Kidney glomerular epithelial cell (primary cell): ENCODE measurements around the gene RBPMS2.

Experiments used
- DNase-seq: peaks from one replicate; lab custom pipeline; 2025; lab: John Stamatoyannopoulos, UW

The RBPMS2 gene

GRCh38 chr15:64720188-64720587, 55.2 kb downstream of the RBPMS2 start:
- no peak for DNase-seq

- DNase-seq: no peak
These were observed 57.5 kb downstream of the RBPMS2 start for GRCh38 chr15:64717735-64718495.

- no peak for DNase-seq
These were observed 58.3 kb downstream of the RBPMS2 start for GRCh38 chr15:64717130-64717529.

- no peak for DNase-seq
These were observed 58.9 kb downstream of the RBPMS2 start for GRCh38 chr15:64716452-64716851.

- DNase-seq: no peak
These were observed 61.8 kb downstream of the RBPMS2 start for GRCh38 chr15:64713592-64713991.

- DNase-seq: no peak
These were observed 63.0 kb downstream of the RBPMS2 start for GRCh38 chr15:64712353-64712752.

GRCh38 chr15:64710676-64711428, 64.5 kb downstream of the RBPMS2 start:
- DNase-seq: no peak

GRCh38 chr15:64706011-64706911, 69.1 kb downstream of the RBPMS2 start:
- DNase-seq: no peak

GRCh38 chr15:64705006-64705405, 70.4 kb downstream of the RBPMS2 start:
- DNase-seq: no peak

- no peak for DNase-seq
These were observed 71.8 kb downstream of the RBPMS2 start for GRCh38 chr15:64703632-64703959.

- peak; percentile 61 for DNase-seq
These were observed 72.4 kb downstream of the RBPMS2 start for GRCh38 chr15:64702816-64703631.

- DNase-seq: no peak
These were observed 73.8 kb downstream of the RBPMS2 start for GRCh38 chr15:64701482-64702184.

- DNase-seq: no peak
These were observed 74.3 kb downstream of the RBPMS2 start for GRCh38 chr15:64701051-64701450.

- no peak for DNase-seq
These were observed 75.5 kb downstream of the RBPMS2 start for GRCh38 chr15:64699751-64700388.

- no peak for DNase-seq
These were observed 76.6 kb downstream of the RBPMS2 start for GRCh38 chr15:64698823-64699222.

GRCh38 chr15:64697911-64698369, 77.4 kb downstream of the RBPMS2 start:
- peak; percentile 25 for DNase-seq

- no peak for DNase-seq
These were observed 78.9 kb downstream of the RBPMS2 start for GRCh38 chr15:64696481-64696880.

GRCh38 chr15:64695561-64695992, 79.8 kb downstream of the RBPMS2 start:
- DNase-seq: no peak

- no peak for DNase-seq
These were observed 80.6 kb downstream of the RBPMS2 start for GRCh38 chr15:64694816-64695215.

- peak; percentile 22 for DNase-seq
These were observed 82.3 kb downstream of the RBPMS2 start for GRCh38 chr15:64693134-64693533.
